ENCODE results near the gene BACH2. TPM values are rescaled to one million over a fixed set of nuclear protein-coding genes. Genes with fewer than 3 reads are reported as not detected.

Gene BACH2
- polyA plus RNA-seq, 1 of the 3 experiments (the other 2 are of a cell fraction) = 0.46 TPM

GRCh38 chr6:90169374-90169773 lies 127.3 kb downstream of the BACH2 start:
- no peak for TF ChIP-seq FOSL2 (IDR thresholded peaks at IDR 0.05; ENCODE audit: borderline replicate concordance, low read depth)
- TF ChIP-seq EZH2phosphoT487 (IDR thresholded peaks at IDR 0.05; ENCODE audit: borderline replicate concordance, low read depth) = no peak
- TF ChIP-seq USF2 (IDR thresholded peaks at IDR 0.05; ENCODE audit: borderline replicate concordance, low read depth, low read length) = no peak
- no peak for TF ChIP-seq CHD2 (IDR thresholded peaks at IDR 0.05; ENCODE audit: low read length, partially characterized antibody)
- Histone ChIP-seq H3K9ac (no peak overlapping the region), H3K4me1 (ENCODE audit: control insufficient read depth in 1 of 2, insufficient read depth in 2 of 2, low read depth in 1 of 2, low read length in 1 of 2) (peaks cover 0 to 6% of the 10 kb centered on the region in 2 experiments; a peak in 1 of 4 replicates), H3K79me2 (ENCODE audit: insufficient read depth) (no peaks in the 10 kb centered on the region), H3K27ac (ENCODE audit: low read depth in 2 of 2, low read length in 1 of 2) (no peak overlapping the region), H3K4me3 (ENCODE audit: low read depth in 2 of 2, low read length in 1 of 2) (no peak overlapping the region), H2AFZ (ENCODE audit: low read depth) (no peak overlapping the region), H4K20me1 (ENCODE audit: insufficient read depth) (no peaks in the 10 kb centered on the region), H3F3A (replicated peaks; ENCODE audit: insufficient read depth) (no peaks in the 10 kb centered on the region), H3K36me3 (replicated peaks in 1 of 2; ENCODE audit: control insufficient read depth in 1 of 2, insufficient read depth in 2 of 2, low read length in 1 of 2) (no peaks in the 10 kb centered on the region), H3K9me2 (no peaks in the 10 kb centered on the region), H3K27me3 (ENCODE audit: insufficient read depth) (no peaks in the 10 kb centered on the region), H3K4me2 (no peak overlapping the region), H3K9me3 (no peaks in the 10 kb centered on the region)
- no peak for DNase-seq
- ChIA-PET POLR2A (no interaction called here), CTCF (no interaction called here)
- WGBS (ENCODE audit: low lambda C conversion rate) = 77% methylated on average over 4 of the region's 4 CpGs

GRCh38 chr6:90168693-90169131 lies 127.9 kb downstream of the BACH2 start:
- ChIA-PET POLR2A (no interaction called here), CTCF (no interaction called here)
- no peak overlapping the region for H3K4me2 ChIP-seq
- no peaks in the 10 kb centered on the region for H3K9me2 ChIP-seq
- 28% methylated on average over 4 of the region's 4 CpGs for WGBS (ENCODE audit: low lambda C conversion rate)
- no peak overlapping the region for H3K9ac ChIP-seq
- no peaks in the 10 kb centered on the region for H3F3A ChIP-seq (replicated peaks; ENCODE audit: insufficient read depth)
- no peaks in the 10 kb centered on the region for H3K36me3 ChIP-seq (replicated peaks in 1 of 2; ENCODE audit: control insufficient read depth in 1 of 2, insufficient read depth in 2 of 2, low read length in 1 of 2)
- H4K20me1 ChIP-seq (ENCODE audit: insufficient read depth) = no peaks in the 10 kb centered on the region
- no peak overlapping the region for H3K4me3 ChIP-seq (ENCODE audit: low read depth in 2 of 2, low read length in 1 of 2)
- TF ChIP-seq CTCF (IDR thresholded peaks at IDR 0.05) (no peak), NFIC (IDR thresholded peaks at IDR 0.05; ENCODE audit: borderline replicate concordance) (peak; percentile 30; the same call in 1 of the 2 replicates), USF2 (IDR thresholded peaks at IDR 0.05; ENCODE audit: borderline replicate concordance, low read depth, low read length) (no peak), EZH2phosphoT487 (IDR thresholded peaks at IDR 0.05; ENCODE audit: borderline replicate concordance, low read depth) (no peak), RAD21 (IDR thresholded peaks at IDR 0.05; ENCODE audit: low read length) (no peak), FOSL2 (IDR thresholded peaks at IDR 0.05; ENCODE audit: borderline replicate concordance, low read depth) (peak; percentile 32; the same call in 1 of the 2 replicates), MEF2A (IDR thresholded peaks at IDR 0.05; ENCODE audit: borderline replicate concordance, low read depth) (no peak), JUND (IDR thresholded peaks at IDR 0.05) (peak; percentile 38; the same call in 1 of the 2 replicates), REST (IDR thresholded peaks at IDR 0.05; ENCODE audit: low read depth, low read length) (no peak), TEAD4 (IDR thresholded peaks at IDR 0.05; ENCODE audit: borderline replicate concordance, insufficient read depth) (no peak; the same call in 1 of the 2 replicates), GATA2 (CRISPR knock-in tag; IDR thresholded peaks at IDR 0.05) (no peak), MAX (IDR thresholded peaks at IDR 0.05; ENCODE audit: low read depth) (no peak)
- H2AFZ ChIP-seq (ENCODE audit: low read depth) = no peak overlapping the region
- H3K27ac ChIP-seq (ENCODE audit: low read depth in 2 of 2, low read length in 1 of 2) = no peak overlapping the region; a peak in 1 of 4 replicates
- H3K27me3 ChIP-seq (ENCODE audit: insufficient read depth) = no peaks in the 10 kb centered on the region
- H3K4me1 ChIP-seq (ENCODE audit: control insufficient read depth in 1 of 2, insufficient read depth in 2 of 2, low read depth in 1 of 2, low read length in 1 of 2) = peaks cover 0 to 6% of the 10 kb centered on the region in 2 experiments; a peak in 1 of 4 replicates
- DNase-seq = no peak
- no peaks in the 10 kb centered on the region for H3K9me3 ChIP-seq
- no peaks in the 10 kb centered on the region for H3K79me2 ChIP-seq (ENCODE audit: insufficient read depth)

Data from SK-N-SH (cell line).